Breast epithelium (tissue), 4 donors: Measurements from ENCODE around the gene CSH2. TPM values are rescaled to one million over a fixed set of nuclear protein-coding genes. Genes with fewer than 3 reads are reported as not detected.
"Not testable (repeated sequence)": the region's sequence is repeated elsewhere in the genome, so short reads cannot be mapped to it uniquely, and the experiment has no call there.

ENCODE experiments used
- DNase-seq, 2 donors: peaks; one replicate each; pipeline ENCODE4 v3.0.0-alpha.2; 2019; ENCODE audit warnings: low spot score in 2 of 2
- H3K27ac ChIP-seq, 2 donors: fragments of 200-600 bp; sonication (generic) in 1 of 2; one replicate each; pipeline ENCODE4 v1.5.1; 2016 to 2019; ENCODE audit warnings: mild to moderate bottlenecking in 1 of 2
- H3K27me3 ChIP-seq, 2 donors: fragments of 200-600 bp; sonication (generic) in 1 of 2; one replicate each; pipeline versions ENCODE4 v1.5.1 to v1.6.0; 2017 to 2019; ENCODE audit warnings: control low read depth in 1 of 2, mild to moderate bottlenecking in 1 of 2
- H3K36me3 ChIP-seq: fragments of 200-600 bp; one replicate; pipeline ENCODE4 v1.5.1; 2019
- H3K4me1 ChIP-seq, 2 donors: fragments of 200-600 bp; sonication (generic); one replicate each; pipeline ENCODE4 v1.5.1; 2016 to 2019; ENCODE audit warnings: control low read depth in 1 of 2
- H3K4me3 ChIP-seq, 3 donors: fragments of 200-600 bp; sonication (generic); 1 replicate in 2 of 3; 2 replicates in 1 of 3; pipeline ENCODE4 v1.5.1; 2016 to 2019; ENCODE audit warnings: mild to moderate bottlenecking in 3 of 3, moderate library complexity in 2 of 3
- H3K9me3 ChIP-seq, 2 donors: fragments of 200-600 bp; sonication (generic) in 1 of 2; one replicate each; pipeline ENCODE4 v1.5.1; 2016 to 2019; ENCODE audit warnings: control low read depth in 1 of 2
- POLR2A ChIP-seq: fragments of 450-650 bp; IDR thresholded peaks from one replicate; pipeline ENCODE4 v1.6.1; 2016; ENCODE audit warnings: antibody characterized with exemption, mild to moderate bottlenecking, moderate library complexity
- POLR2AphosphoS5 ChIP-seq, 3 donors: sonication (generic); formaldehyde crosslinking; IDR thresholded peaks; one replicate each; pipeline ENCODE4 v1.6.1; 2017; ENCODE audit warnings: antibody characterized with exemption in 3 of 3
- intact Hi-C: fragments of 100-400 bp; cut with DNase I; formaldehyde crosslinking; loops from one replicate; pipeline ENCODE4 v1.15.1; 2023; ENCODE audit warnings: low total_unique reads
- total RNA-seq, 3 donors: library from RNA; depleted of rRNA; stranded (reverse); fragments of >200 nt; gene quantifications; one replicate each; pipeline ENCODE4 v1.1.0, GENCODE V29; 2016
- TF ChIP-seq, protein P1 (sequence below), 3 donors: fragments of 450-650 bp; IDR thresholded peaks; one replicate each; pipeline ENCODE4 v1.5.1; 2016 to 2017; ENCODE audit warnings: antibody characterized with exemption in 3 of 3, mild to moderate bottlenecking in 3 of 3, moderate library complexity in 3 of 3

CSH2 gene
- total RNA-seq, 3 donors from 2014 or later = not detected

DNA sequence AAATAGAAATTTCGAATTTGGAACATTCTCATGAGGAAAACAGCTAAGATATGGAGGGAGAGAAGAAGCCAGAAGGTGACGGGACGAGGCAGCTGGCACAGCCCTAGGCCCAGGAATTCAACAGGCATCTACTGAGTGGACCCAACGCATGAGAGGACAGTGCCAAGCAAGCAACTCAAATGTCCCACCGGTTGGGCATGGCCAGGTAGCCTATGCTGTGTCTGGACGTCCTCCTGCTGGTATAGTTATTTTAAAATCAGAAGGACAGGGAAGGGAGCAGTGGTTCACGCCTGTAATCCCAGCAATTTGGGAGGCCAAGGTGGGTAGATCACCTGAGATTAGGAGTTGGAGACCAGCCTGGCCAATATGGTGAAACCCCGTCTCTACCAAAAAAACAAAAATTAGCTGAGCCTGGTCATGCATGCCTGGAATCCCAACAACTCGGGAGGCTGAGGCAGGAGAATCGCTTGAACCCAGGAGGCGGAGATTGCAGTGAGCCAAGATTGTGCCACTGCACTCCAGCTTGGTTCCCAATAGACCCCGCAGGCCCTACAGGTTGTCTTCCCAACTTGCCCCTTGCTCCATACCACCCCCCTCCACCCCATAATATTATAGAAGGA, 43.2 kb upstream of the CSH2 start:
- Histone ChIP-seq H3K9me3 (no peaks in the 10 kb centered on the region), H3K27ac (no peak overlapping the region), H3K36me3 (no peaks in the 10 kb centered on the region), H3K4me3 (no peak overlapping the region), H3K4me1 (no peaks in the 10 kb centered on the region), H3K27me3 (no peaks in the 10 kb centered on the region)
- DNase-seq = no peak
- intact Hi-C loops = loop anchor here (5.0 kb wide), 1 partner anchor 781 kb away; no protein-coding TSS in a partner anchor
- TF ChIP-seq, protein P1, sequence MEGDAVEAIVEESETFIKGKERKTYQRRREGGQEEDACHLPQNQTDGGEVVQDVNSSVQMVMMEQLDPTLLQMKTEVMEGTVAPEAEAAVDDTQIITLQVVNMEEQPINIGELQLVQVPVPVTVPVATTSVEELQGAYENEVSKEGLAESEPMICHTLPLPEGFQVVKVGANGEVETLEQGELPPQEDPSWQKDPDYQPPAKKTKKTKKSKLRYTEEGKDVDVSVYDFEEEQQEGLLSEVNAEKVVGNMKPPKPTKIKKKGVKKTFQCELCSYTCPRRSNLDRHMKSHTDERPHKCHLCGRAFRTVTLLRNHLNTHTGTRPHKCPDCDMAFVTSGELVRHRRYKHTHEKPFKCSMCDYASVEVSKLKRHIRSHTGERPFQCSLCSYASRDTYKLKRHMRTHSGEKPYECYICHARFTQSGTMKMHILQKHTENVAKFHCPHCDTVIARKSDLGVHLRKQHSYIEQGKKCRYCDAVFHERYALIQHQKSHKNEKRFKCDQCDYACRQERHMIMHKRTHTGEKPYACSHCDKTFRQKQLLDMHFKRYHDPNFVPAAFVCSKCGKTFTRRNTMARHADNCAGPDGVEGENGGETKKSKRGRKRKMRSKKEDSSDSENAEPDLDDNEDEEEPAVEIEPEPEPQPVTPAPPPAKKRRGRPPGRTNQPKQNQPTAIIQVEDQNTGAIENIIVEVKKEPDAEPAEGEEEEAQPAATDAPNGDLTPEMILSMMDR (IDR thresholded peaks at IDR 0.05) = no peak
- TF ChIP-seq POLR2AphosphoS5 (IDR thresholded peaks at IDR 0.05) = no peak
- TF ChIP-seq POLR2A = no peak

GRCh38 chr17:63915753-63916152, 42.3 kb upstream of the CSH2 start:
- intact Hi-C loops = loop anchor here (5.0 kb wide), 1 partner anchor 782 kb away; no protein-coding TSS in a partner anchor

GRCh38 chr17:63914471-63914870, 41.0 kb upstream of the CSH2 start:
- no peak for DNase-seq
- no peak overlapping the region for H3K4me3 ChIP-seq
- H3K27ac ChIP-seq = no peak overlapping the region
- H3K36me3 ChIP-seq = no peaks in the 10 kb centered on the region
- no peaks in the 10 kb centered on the region for H3K4me1 ChIP-seq
- intact Hi-C loops = no loop called here
- no peaks in the 10 kb centered on the region for H3K9me3 ChIP-seq
- H3K27me3 ChIP-seq = no peaks in the 10 kb centered on the region
- no peak for TF ChIP-seq POLR2AphosphoS5 (IDR thresholded peaks at IDR 0.05)

More at GRCh38 chr17:63915753-63916152, 42.3 kb upstream of the CSH2 start:
- H3K36me3 ChIP-seq, H3K27me3 ChIP-seq, H3K4me1 ChIP-seq, H3K9me3 ChIP-seq, DNase-seq, H3K4me3 ChIP-seq, H3K27ac ChIP-seq: not testable (repeated sequence)

DNA sequence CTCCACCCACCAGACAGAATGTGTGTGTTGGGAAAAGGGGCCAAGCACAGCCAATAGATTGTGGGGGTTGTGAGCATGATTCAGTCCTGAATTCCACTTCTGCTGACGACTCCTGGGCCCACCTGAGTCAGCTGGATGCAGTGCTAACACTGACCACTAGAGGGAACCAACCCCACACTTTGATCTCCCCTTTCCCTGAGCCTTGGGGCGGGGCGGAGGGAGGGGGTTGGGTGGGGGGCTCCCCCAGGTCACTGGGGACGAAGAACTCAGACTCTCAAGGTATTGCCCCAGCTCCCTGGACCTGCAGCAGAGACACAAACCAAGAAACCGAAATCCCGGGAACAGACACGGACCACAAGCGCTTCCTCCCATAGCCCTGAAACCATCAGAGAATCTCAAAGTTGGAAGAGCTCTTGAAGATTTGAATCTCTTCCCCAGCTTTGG, 38.2 kb upstream of the CSH2 start:
- H3K36me3 ChIP-seq = no peaks in the 10 kb centered on the region
- TF ChIP-seq, protein P1 (IDR thresholded peaks at IDR 0.05) = peak; percentile 35 to 63 (median 38)
- no peak for TF ChIP-seq POLR2AphosphoS5 (IDR thresholded peaks at IDR 0.05)
- no peak for DNase-seq
- H3K27ac ChIP-seq = no peak overlapping the region
- intact Hi-C loops = no loop called here
- no peak overlapping the region for H3K4me3 ChIP-seq
- H3K27me3 ChIP-seq = no peaks in the 10 kb centered on the region
- H3K9me3 ChIP-seq = no peaks in the 10 kb centered on the region
- no peaks in the 10 kb centered on the region for H3K4me1 ChIP-seq

DNA sequence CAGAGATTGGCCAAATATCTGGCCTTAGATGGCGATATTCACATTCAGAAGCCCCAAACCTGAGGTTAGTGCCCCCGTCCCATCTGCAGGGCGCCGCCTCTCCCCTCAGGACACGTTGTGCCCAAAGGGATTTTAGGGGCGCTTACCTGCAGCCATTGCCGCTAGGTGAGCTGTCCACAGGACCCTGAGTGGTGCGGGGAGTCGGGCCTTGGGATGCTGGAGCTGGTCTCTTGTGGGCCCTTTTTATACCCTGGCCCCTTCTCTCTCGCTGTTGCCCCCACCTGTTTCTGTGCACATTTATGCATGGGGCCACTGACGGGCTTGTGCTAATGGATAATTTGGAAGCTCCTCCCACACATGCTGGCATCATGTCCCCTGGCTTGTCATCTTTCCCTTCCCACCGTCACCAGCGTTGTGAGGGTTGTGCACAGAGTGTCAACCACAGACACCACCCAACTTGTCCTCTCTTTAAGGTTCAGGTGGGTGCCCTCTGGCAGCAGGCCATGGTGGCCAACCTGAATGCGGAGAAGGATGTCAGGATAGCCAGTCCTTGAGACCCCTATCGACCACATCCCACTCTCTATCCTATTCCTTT, 37.7 kb upstream of the CSH2 start, which contains the start of gene CSHL1:
Gene CSHL1 (minus strand): TSS at position 218 of the 595 bp plus-strand sequence. CDS start 62 bp downstream, at position 156.
- Histone ChIP-seq H3K27ac (no peak within 1 kb of the TSS), H3K9me3 (no peaks in the 10 kb centered on the region), H3K4me1 (no peaks in the 10 kb centered on the region), H3K36me3 (no peaks in the 10 kb centered on the region), H3K27me3 (no peaks in the 10 kb centered on the region), H3K4me3 (no peak within 1 kb of the TSS)
- DNase-seq = no peak
- TF ChIP-seq POLR2AphosphoS5 (IDR thresholded peaks at IDR 0.05) = no peak
- intact Hi-C loops = no loop called here

DNA sequence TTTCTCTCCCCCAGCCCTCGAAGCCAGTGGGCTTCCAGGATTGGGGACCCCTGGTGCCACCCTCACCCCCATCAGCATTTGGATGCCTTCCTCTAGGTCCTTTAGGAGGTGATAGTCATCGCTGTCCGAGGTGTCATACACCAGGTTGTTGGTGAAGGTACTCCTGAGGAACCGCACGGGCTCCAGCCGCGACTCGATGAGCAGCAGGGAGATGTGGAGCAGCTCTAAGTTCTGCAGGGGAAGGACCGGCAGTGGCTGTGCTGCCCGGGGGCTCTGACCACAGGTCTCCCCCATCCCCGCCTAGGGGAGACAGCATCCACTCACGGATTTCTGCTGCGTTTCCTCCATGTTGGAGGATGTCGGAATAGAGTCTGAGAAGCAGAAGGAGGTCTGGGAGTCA, 36.6 kb upstream of the CSH2 start:
- Histone ChIP-seq H3K4me3 (no peak overlapping the region), H3K27me3 (no peaks in the 10 kb centered on the region), H3K36me3 (no peaks in the 10 kb centered on the region), H3K27ac (no peak overlapping the region), H3K9me3 (no peaks in the 10 kb centered on the region), H3K4me1 (no peaks in the 10 kb centered on the region)
- intact Hi-C loops = no loop called here
- DNase-seq = no peak
- TF ChIP-seq POLR2A (no peak), POLR2AphosphoS5 (IDR thresholded peaks at IDR 0.05) (no peak)
- TF ChIP-seq, protein P1 (IDR thresholded peaks at IDR 0.05) = no peak

- H3K36me3 ChIP-seq, H3K9me3 ChIP-seq, H3K27ac ChIP-seq, H3K27me3 ChIP-seq, DNase-seq, intact Hi-C loops, H3K4me1 ChIP-seq, H3K4me3 ChIP-seq: not testable (repeated sequence)
Measured at GRCh38 chr17:63909586-63909985, 36.1 kb upstream of the CSH2 start.

- H3K36me3 ChIP-seq, H3K27me3 ChIP-seq, intact Hi-C loops, DNase-seq, H3K27ac ChIP-seq, H3K4me3 ChIP-seq, H3K4me1 ChIP-seq, H3K9me3 ChIP-seq: not testable (repeated sequence)
Measured at GRCh38 chr17:63907161-63907778, 33.8 kb upstream of the CSH2 start.

- intact Hi-C loops, H3K4me1 ChIP-seq, H3K36me3 ChIP-seq, H3K27me3 ChIP-seq, H3K27ac ChIP-seq, DNase-seq, H3K9me3 ChIP-seq, H3K4me3 ChIP-seq: not testable (repeated sequence)
Measured at GRCh38 chr17:63904796-63905195, 31.3 kb upstream of the CSH2 start.

- H3K9me3 ChIP-seq, H3K4me1 ChIP-seq, H3K27me3 ChIP-seq, intact Hi-C loops, H3K27ac ChIP-seq, DNase-seq, H3K4me3 ChIP-seq, H3K36me3 ChIP-seq: not testable (repeated sequence)
Measured at GRCh38 chr17:63903787-63904201, 30.3 kb upstream of the CSH2 start.
